Measurements from ENCODE around the gene PODN.

Gene PODN

GRCh38 chr1:53061859-53062707, at the start of gene PODN:
Gene PODN (plus strand): TSS chr1:53062213. CDS start chr1:53069856, 7,643 bp downstream.
- peak; percentile 64 for DNase-seq (ENCODE audit: low spot score)

GRCh38 chr1:53014791-53015507, 47.1 kb upstream of the PODN start:
- DNase-seq (ENCODE audit: low spot score): peak; percentile 65

- no peak for DNase-seq (ENCODE audit: low spot score)
These were observed 46.5 kb upstream of the PODN start for GRCh38 chr1:53015508-53015860.

- no peak for DNase-seq (ENCODE audit: low spot score)
These were observed 45.3 kb upstream of the PODN start for GRCh38 chr1:53016705-53017104.

- no peak for DNase-seq (ENCODE audit: low spot score)
These were observed 41.4 kb upstream of the PODN start for GRCh38 chr1:53020588-53020987.

- DNase-seq (ENCODE audit: low spot score): no peak
These were observed 39.8 kb upstream of the PODN start for GRCh38 chr1:53022179-53022578.

GRCh38 chr1:53023546-53023945, 38.5 kb upstream of the PODN start:
- DNase-seq (ENCODE audit: low spot score): no peak

GRCh38 chr1:53024117-53024516, 37.9 kb upstream of the PODN start:
- no peak for DNase-seq (ENCODE audit: low spot score)

GRCh38 chr1:53025034-53025768, 36.8 kb upstream of the PODN start:
- no peak for DNase-seq (ENCODE audit: low spot score)

- DNase-seq (ENCODE audit: low spot score): no peak
These were observed 36.3 kb upstream of the PODN start for GRCh38 chr1:53025769-53026112.

GRCh38 chr1:53026254-53026653, 35.8 kb upstream of the PODN start:
- DNase-seq (ENCODE audit: low spot score): no peak

GRCh38 chr1:53031732-53032131, 30.3 kb upstream of the PODN start:
- DNase-seq (ENCODE audit: low spot score): no peak

- no peak for DNase-seq (ENCODE audit: low spot score)
These were observed 24.9 kb upstream of the PODN start for GRCh38 chr1:53037159-53037558.

- no peak for DNase-seq (ENCODE audit: low spot score)
These were observed 23.4 kb upstream of the PODN start for GRCh38 chr1:53038566-53038965.

- DNase-seq (ENCODE audit: low spot score): no peak
These were observed 18.7 kb upstream of the PODN start for GRCh38 chr1:53043271-53043670.

- no peak for DNase-seq (ENCODE audit: low spot score)
These were observed 17.1 kb upstream of the PODN start for GRCh38 chr1:53044926-53045325.

- no peak for DNase-seq (ENCODE audit: low spot score)
These were observed 15.1 kb upstream of the PODN start for GRCh38 chr1:53046930-53047329.

GRCh38 chr1:53047737-53048736, 14.0 kb upstream of the PODN start:
- DNase-seq (ENCODE audit: low spot score): no peak

- no peak for DNase-seq (ENCODE audit: low spot score)
These were observed 12.9 kb upstream of the PODN start for GRCh38 chr1:53048960-53049573.

GRCh38 chr1:53049574-53049967, 12.4 kb upstream of the PODN start:
- no peak for DNase-seq (ENCODE audit: low spot score)

- DNase-seq (ENCODE audit: low spot score): no peak
These were observed 11.7 kb upstream of the PODN start for GRCh38 chr1:53050310-53050709.
